ENCODE measurements around the gene TRAK2. TPM values are rescaled to one million over a fixed set of nuclear protein-coding genes. Genes with fewer than 3 reads are reported as not detected.

TRAK2 gene
- total and polyA plus RNA-seq, 10 donors, result 7.1 to 63.0 (median 37.7) TPM

DNA sequence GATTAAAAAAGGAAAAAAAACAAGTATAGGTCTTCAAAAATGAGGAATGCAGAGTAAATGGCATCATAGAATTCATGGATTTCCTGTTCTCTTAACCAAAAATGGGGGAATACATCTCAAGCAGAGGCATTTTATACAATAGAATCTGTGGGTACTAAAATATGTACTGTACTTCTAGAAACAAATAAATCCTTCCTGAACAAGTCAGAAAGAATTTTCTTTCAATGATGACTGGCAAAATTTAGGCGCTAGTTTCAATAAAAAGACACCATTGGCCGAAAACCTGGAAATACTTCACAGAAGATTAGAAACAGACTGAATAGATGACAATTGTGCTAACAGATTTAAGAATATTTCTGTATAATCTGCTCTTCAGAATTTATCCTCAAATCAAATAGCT, 15.1 kb downstream of the TRAK2 start:
- peaks cover 0 to 2% (median 0%) of the 10 kb centered on the region in 6 donors for H3K36me3 ChIP-seq
- H3K9me3 ChIP-seq, result no peaks in the 10 kb centered on the region
- no peak for TF ChIP-seq POLR2A (IDR thresholded peaks at IDR 0.05)
- TF ChIP-seq, protein P1, sequence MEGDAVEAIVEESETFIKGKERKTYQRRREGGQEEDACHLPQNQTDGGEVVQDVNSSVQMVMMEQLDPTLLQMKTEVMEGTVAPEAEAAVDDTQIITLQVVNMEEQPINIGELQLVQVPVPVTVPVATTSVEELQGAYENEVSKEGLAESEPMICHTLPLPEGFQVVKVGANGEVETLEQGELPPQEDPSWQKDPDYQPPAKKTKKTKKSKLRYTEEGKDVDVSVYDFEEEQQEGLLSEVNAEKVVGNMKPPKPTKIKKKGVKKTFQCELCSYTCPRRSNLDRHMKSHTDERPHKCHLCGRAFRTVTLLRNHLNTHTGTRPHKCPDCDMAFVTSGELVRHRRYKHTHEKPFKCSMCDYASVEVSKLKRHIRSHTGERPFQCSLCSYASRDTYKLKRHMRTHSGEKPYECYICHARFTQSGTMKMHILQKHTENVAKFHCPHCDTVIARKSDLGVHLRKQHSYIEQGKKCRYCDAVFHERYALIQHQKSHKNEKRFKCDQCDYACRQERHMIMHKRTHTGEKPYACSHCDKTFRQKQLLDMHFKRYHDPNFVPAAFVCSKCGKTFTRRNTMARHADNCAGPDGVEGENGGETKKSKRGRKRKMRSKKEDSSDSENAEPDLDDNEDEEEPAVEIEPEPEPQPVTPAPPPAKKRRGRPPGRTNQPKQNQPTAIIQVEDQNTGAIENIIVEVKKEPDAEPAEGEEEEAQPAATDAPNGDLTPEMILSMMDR (IDR thresholded peaks at IDR 0.05 in 8 of 11, conservative IDR thresholded peaks at IDR 0.05 in 3 of 11), result no peak
- TF ChIP-seq POLR2AphosphoS5 (IDR thresholded peaks at IDR 0.05), result no peak
- H3K4me3 ChIP-seq, result no peak overlapping the region
- H3K4me1 ChIP-seq, result peaks cover 14 to 48% (median 35%) of the 10 kb centered on the region in 6 donors
- no peak for DNase-seq
- no peak overlapping the region for H3K27ac ChIP-seq
- intact Hi-C loops (cut with DNase I; ENCODE audit: low total_unique reads), result no loop called here
- WGBS, 5 donors, result 94 to 99% (median 97%) methylated on average over 2 of the region's 2 CpGs
- no peaks in the 10 kb centered on the region for H3K27me3 ChIP-seq (replicated peaks in 1 of 7)

DNA sequence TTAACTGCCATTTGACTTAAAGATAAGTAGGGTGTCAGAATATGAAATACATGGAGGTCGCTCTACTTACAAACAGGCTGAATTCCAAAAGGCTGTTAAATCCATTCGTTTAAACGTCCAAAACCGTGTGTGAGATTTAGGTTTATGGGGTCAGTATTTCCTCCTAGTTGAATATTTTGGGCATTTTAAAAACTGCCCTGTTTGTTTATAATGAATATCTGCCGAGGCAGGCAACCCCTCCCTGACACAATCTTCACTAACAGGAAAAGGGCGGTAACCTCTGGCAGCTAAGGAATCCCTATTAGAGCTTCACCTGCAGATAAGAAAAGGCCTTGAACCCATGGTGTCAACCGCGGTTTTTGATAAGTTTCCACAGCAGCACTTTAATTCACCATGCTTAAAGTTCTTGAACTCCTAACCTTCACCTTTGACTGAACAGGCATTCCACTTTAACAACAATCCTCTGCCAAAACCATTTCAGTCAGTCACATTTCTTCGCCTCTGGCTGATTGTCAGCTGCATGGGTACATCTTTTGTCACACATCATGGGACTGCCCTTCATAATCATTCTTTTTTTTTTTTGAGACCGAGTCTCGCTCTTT, 17.8 kb downstream of the TRAK2 start:
- WGBS, 5 donors, result 54 to 69% (median 62%) methylated on average over 11 of the region's 11 CpGs
- peak overlapping the region in 7 of 8 donors; percentile 49 to 76 (median 58) for H3K27ac ChIP-seq
- peak in 1 of 3 donors; percentile 28 for TF ChIP-seq POLR2AphosphoS5 (IDR thresholded peaks at IDR 0.05)
- TF ChIP-seq POLR2A (IDR thresholded peaks at IDR 0.05), result no peak
- no peak for DNase-seq
- H3K4me3 ChIP-seq, result peak overlapping the region in 1 of 8 donors; percentile 19
- H3K36me3 ChIP-seq, result peaks cover 0 to 12% (median 0%) of the 10 kb centered on the region in 6 donors
- H3K9me3 ChIP-seq, result peaks cover 0 to 1% (median 0%) of the 10 kb centered on the region in 8 donors
- no peaks in the 10 kb centered on the region for H3K27me3 ChIP-seq (replicated peaks in 1 of 7)
- intact Hi-C loops (cut with DNase I; ENCODE audit: low total_unique reads), result no loop called here
- peaks cover 14 to 40% (median 29%) of the 10 kb centered on the region in 6 donors for H3K4me1 ChIP-seq

DNA sequence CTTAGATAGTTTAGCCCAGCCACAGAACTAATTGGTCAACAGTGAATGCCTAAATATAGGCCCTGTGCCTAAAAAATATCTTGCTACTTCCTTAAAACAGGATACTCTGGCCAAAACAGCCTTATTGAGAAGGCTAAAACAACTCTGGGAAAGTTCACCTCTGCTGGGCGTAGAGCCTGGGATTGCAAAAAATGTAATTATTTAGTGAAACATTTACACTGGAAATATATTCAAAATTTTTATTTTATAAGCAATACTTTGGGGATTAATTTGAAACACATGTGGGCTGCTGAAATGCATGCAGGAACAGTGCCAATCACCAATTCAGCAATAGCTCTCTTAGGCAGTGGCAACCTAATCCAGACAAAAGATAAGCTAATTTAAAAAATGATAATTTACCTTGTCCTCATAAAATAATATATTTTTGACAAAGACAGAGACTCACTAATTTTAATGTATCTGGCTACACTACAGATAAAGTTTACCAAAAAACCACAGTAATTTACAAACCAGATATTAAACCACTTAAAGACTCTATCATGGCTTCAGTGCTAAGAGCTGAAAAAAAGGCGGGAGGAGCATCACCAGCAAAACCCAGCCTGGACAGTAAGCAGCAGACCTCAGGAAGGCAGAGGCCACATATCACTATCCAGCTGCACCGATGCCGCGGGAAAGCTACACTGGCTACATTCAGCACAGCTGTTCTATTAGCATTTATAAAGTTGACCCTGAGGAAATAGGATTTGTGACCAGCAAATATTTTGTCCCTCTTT, 18.5 kb downstream of the TRAK2 start:
- TF ChIP-seq, protein P1 (IDR thresholded peaks at IDR 0.05 in 8 of 11, conservative IDR thresholded peaks at IDR 0.05 in 3 of 11), result no peak
- TF ChIP-seq POLR2A (IDR thresholded peaks at IDR 0.05) (no peak), POLR2AphosphoS5 (IDR thresholded peaks at IDR 0.05) (no peak)
- Histone ChIP-seq H3K27ac (peak overlapping the region in 7 of 8 donors; percentile 49 to 76 (median 58)), H3K4me3 (no peak overlapping the region), H3K27me3 (replicated peaks in 1 of 7) (no peaks in the 10 kb centered on the region), H3K9me3 (peaks cover 0 to 8% (median 0%) of the 10 kb centered on the region in 8 donors), H3K36me3 (peaks cover 0 to 12% (median 0%) of the 10 kb centered on the region in 6 donors), H3K4me1 (peaks cover 14 to 40% (median 27%) of the 10 kb centered on the region in 6 donors)
- intact Hi-C loops (cut with DNase I; ENCODE audit: low total_unique reads), result no loop called here
- 59 to 75% (median 70%) methylated on average over 5 of the region's 5 CpGs for WGBS, 5 donors
- DNase-seq, result no peak

DNA sequence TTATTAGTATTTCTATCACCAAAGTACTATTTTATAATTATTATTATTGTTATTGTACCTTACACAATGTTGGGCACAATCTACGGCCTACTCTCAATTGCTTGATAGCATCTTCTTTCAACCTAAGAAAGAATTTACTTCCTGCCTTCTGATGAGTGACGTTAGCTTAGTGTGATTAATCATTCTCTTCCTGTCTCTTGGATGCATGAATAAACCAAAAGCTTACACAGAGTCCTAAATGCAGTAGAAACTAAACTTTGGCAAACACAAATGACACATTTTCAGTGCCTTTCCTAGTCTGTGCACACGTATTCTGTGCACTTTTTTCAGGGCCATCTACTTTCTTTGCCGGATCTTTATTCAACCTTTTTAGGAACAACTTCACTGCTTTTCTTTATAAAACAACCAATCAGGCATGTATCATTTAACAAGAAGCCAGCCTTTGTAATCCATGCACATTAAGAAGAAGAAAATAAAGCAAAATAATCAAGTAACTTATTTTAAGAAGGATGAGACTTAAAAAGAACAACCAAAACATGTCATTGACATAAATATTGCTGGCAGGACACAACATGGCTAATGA, 19.1 kb downstream of the TRAK2 start:
- intact Hi-C loops (cut with DNase I; ENCODE audit: low total_unique reads), result no loop called here
- Histone ChIP-seq H3K4me3 (no peak overlapping the region), H3K4me1 (peaks cover 14 to 40% (median 27%) of the 10 kb centered on the region in 6 donors), H3K27ac (peak overlapping the region in 7 of 8 donors; percentile 49 to 76 (median 58)), H3K27me3 (replicated peaks in 1 of 7) (no peaks in the 10 kb centered on the region), H3K36me3 (peaks cover 0 to 12% (median 0%) of the 10 kb centered on the region in 6 donors), H3K9me3 (peaks cover 0 to 8% (median 0%) of the 10 kb centered on the region in 8 donors)
- no peak for TF ChIP-seq POLR2A (IDR thresholded peaks at IDR 0.05)
- TF ChIP-seq, protein P1 (IDR thresholded peaks at IDR 0.05 in 8 of 11, conservative IDR thresholded peaks at IDR 0.05 in 3 of 11), result no peak
- no peak for TF ChIP-seq POLR2AphosphoS5 (IDR thresholded peaks at IDR 0.05)
- WGBS, 5 donors, result 27 to 34% (median 30%) methylated on average over 4 of the region's 4 CpGs
- no peak for DNase-seq
